ENCODE measurements around the gene CENPU. TPM values are rescaled to one million over a fixed set of nuclear protein-coding genes. Genes with fewer than 3 reads are reported as not detected.
A peak's percentile ranks its signal among the peaks of the same experiment; 100 is the strongest.
"Not testable (repeated sequence)": the region's sequence is repeated elsewhere in the genome, so short reads cannot be mapped to it uniquely, and the experiment has no call there.

The CENPU gene
- total RNA-seq, 1 donor: 16.8 TPM

DNA sequence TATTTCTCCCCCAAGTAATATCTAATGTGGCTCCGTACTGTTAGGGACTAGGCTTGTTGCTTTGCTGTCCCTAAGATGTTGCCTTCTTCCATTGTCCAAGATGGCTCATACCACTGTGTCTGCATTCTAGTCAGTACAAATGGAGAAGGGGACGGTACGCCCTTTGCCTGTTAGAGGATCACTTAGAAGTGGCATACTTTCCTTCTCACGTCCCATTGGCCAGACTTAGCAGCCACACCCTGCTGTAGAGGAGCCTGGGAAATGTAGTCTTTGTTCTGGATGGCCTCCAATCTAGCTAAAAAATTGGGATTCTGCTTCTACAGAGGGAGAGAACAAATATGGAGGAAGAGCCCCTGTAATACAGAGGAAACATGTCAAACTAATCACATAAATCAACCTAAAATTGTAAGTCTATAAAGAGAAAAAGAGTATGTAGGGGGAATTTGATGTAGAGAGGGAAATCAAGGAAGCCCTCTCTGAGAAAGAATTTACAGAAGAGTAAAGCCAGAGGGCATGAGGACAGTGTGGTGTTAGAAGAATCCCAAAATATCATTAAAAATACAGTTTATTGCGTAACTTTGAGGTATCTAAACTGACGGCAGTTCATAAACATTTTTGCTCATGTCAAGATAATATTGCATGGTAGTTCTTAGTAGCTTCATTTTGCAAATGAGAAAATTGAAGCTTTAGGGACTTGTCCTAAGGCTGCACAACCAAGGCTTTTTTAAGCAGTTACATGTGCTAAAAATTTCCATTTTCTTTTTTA lies 69.3 kb downstream of the CENPU start:
- peak; percentile 59 for DNase-seq (ENCODE audit: low read depth)
- TF ChIP-seq, protein P1, sequence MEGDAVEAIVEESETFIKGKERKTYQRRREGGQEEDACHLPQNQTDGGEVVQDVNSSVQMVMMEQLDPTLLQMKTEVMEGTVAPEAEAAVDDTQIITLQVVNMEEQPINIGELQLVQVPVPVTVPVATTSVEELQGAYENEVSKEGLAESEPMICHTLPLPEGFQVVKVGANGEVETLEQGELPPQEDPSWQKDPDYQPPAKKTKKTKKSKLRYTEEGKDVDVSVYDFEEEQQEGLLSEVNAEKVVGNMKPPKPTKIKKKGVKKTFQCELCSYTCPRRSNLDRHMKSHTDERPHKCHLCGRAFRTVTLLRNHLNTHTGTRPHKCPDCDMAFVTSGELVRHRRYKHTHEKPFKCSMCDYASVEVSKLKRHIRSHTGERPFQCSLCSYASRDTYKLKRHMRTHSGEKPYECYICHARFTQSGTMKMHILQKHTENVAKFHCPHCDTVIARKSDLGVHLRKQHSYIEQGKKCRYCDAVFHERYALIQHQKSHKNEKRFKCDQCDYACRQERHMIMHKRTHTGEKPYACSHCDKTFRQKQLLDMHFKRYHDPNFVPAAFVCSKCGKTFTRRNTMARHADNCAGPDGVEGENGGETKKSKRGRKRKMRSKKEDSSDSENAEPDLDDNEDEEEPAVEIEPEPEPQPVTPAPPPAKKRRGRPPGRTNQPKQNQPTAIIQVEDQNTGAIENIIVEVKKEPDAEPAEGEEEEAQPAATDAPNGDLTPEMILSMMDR (IDR thresholded peaks at IDR 0.05; ENCODE audit: insufficient read depth, low read depth, low read length): no peak
- H3K4me3 ChIP-seq (ENCODE audit: low read depth, low read length): no peak overlapping the region

DNA sequence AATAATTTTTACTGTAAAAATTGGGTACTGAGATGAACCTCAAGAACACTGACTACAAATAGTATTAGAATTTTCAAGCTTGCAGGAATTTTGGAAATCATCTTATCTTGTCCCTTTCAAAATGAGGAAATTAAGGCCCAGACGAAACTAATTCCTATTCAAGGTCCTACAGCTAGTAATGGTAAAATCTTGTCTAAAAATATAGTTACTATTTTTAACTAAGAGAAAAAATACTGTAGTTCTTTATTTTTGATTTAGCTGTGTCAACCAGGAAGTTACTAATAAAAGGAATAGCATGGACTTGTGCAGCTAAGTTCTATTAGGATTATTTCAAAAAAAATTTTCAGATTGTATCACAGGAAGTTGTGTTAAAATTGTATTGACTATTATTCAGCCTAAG lies 71.7 kb downstream of the CENPU start:
- TF ChIP-seq, protein P1 (IDR thresholded peaks at IDR 0.05; ENCODE audit: insufficient read depth, low read depth, low read length): no peak
- no peak overlapping the region for H3K4me3 ChIP-seq (ENCODE audit: low read depth, low read length)
- DNase-seq (ENCODE audit: low read depth): no peak

DNA sequence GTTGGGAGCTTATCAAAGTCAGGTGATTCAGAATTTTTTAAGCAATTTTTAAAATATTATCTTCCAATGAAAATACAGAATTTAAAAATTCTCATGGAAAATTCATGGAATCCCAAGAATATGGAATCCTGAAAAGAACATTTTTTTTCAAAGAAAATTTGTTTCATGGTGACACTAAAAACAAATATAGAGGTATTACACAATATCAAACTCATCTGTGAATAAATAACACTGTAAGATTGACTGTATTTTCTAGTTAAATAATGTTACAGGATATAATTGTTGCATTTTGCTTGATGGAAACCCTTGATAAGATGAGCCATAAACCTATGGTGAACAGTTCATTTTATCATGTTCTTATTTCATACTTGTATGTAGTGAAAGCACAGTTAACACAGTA lies 72.9 kb downstream of the CENPU start:
- no peak overlapping the region for H3K4me3 ChIP-seq (ENCODE audit: low read depth, low read length)
- TF ChIP-seq, protein P1 (IDR thresholded peaks at IDR 0.05; ENCODE audit: insufficient read depth, low read depth, low read length): no peak
- no peak for DNase-seq (ENCODE audit: low read depth)

DNA sequence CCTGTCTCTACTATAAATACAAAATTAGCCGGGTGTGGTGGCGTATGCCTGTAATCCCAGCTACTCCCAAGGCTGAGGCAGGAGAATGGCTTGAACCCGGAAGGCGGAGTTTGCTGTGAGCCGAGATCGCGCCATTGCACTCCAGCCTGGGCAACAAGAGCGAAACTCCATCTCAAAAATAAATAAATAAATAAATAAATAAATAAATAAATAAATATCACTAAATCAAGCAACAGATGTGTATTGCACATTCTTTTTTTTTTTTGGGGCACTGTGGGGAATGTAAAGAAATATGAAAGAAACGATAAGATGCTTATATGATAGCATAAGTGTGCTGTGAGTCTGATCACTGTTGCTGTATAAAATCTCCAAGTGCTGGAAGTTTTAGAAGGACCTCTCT lies 76.1 kb downstream of the CENPU start:
- not testable (repeated sequence) for H3K4me3 ChIP-seq (ENCODE audit: low read depth, low read length); DNase-seq (ENCODE audit: low read depth)

DNA sequence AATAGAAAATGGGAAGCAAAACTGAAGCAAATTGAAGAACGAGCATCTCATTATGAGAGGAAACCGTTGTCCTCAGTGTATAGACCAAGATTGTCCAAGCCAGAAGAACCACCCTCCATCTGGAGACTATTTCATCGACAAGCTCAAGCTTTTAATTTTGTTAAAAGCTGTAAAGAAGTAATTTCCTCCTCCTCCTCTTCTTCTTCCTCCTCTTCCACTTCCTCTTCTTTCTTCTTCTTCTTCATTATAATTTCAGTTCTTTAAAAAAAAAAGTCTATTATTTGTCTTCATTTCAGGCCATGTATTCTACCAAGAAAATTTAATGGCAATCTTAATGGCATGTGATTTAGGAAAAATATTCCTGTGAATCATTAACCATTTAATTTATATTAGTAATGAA lies 76.8 kb downstream of the CENPU start:
- no peak overlapping the region for H3K4me3 ChIP-seq (ENCODE audit: low read depth, low read length)
- TF ChIP-seq, protein P1 (IDR thresholded peaks at IDR 0.05; ENCODE audit: insufficient read depth, low read depth, low read length): no peak
- no peak for DNase-seq (ENCODE audit: low read depth)

DNA sequence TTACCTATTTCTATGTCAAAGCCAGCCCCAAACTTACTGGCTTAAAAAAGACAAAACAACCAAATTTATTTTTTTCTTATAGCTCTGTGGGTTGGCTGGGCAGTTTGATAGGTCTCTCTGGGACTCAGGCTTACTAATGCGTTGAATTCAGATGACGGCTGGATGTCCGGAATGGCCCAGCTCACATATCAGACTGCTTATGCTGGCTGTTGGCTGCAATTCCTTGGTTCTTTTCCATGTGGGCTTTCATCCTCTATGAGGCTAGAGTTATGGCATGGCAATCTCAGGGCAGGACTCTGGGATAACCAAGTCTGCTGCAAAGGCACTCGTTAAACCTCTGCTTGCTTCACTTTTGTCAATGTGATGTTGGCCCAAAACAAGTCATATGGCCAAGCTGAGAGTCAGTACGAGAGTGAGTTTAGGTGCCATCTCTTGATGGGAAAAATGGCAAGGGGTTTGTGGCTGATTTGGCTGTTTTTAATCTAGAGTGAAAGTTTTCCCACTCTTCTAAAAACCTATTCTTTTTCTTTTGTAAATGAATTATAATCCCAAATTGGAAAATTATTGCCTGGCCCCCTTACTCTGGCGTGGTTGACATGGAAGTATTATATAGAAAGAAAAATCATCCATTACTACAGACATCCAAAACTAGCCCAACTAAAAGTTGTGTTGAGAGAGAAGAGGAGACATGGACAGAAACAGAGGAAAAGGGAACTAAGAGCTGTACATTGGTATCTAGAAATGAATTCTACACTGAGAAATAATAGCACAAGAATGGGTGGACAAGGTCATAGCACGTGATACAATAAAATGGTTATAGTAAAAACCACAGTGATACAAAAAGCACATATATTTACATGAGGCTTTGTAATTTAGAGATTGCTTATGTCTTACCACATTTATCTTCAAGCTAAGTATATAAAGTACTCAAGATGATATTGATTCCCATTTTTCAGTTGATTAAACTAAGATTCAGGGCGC lies 77.7 kb downstream of the CENPU start:
- TF ChIP-seq, protein P1 (IDR thresholded peaks at IDR 0.05; ENCODE audit: insufficient read depth, low read depth, low read length): no peak
- no peak overlapping the region for H3K4me3 ChIP-seq (ENCODE audit: low read depth, low read length)
- DNase-seq (ENCODE audit: low read depth): no peak

DNA sequence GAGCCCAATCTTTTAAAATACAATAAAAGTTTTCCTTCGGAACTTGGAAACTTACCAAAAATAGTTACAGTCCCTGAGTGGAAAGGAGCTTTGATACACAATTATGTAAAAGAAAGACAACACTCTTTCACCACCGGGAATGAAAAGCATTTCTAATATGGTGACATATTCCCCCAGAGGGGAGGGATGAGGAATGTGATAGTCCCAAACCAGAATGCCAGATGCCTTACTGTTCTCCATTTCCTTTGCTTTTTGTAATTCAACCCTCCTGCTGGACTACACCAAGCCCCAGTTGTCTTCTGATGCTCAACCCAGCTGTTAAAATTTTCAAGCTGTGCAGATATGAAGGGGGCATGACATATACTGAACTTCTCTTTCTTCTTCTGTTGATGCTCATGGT lies 80.2 kb downstream of the CENPU start:
- H3K4me3 ChIP-seq (ENCODE audit: low read depth, low read length): no peak overlapping the region
- TF ChIP-seq, protein P1 (IDR thresholded peaks at IDR 0.05; ENCODE audit: insufficient read depth, low read depth, low read length): no peak
- peak; percentile 24 for DNase-seq (ENCODE audit: low read depth)

DNA sequence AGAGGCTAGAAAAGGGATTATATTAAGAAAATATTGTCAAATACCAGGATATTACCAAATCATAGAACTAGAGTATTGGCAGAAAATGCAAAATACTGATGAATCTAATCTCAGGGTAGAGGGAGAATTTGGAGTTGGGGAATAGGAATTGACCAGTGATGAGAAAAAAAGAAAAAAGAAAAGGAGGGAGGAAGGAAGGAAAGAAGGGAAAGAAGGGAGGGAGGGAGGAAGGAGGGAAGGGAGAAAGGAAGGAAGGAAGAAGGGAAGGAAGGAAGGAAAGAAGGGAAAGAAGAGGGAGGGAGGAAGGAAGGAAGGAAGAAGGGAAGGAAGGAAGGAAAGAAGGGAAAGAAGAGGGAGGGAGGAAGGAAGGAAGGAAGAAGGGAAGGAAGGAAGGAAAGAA lies 81.2 kb downstream of the CENPU start:
- DNase-seq (ENCODE audit: low read depth); H3K4me3 ChIP-seq (ENCODE audit: low read depth, low read length): not testable (repeated sequence)
